Fibroblast of the aortic adventitia (primary cell): Measurements from ENCODE around the gene ULK4. TPM values are rescaled to one million over a fixed set of nuclear protein-coding genes. Genes with fewer than 3 reads are reported as not detected.

Experiments
- DNase-seq: peaks from one replicate; pipeline ENCODE4 v3.0.0-alpha.2; 2010; ENCODE audit warnings: low read depth
- H3K4me3 ChIP-seq: 2 replicates; pipeline ENCODE4 v1.5.1; 2011; ENCODE audit warnings: low read depth, mild to moderate bottlenecking, control low read depth, low read length, moderate library complexity
- CTCF ChIP-seq: IDR thresholded peaks from 2 replicates; pipeline ENCODE4 v1.5.1; 2011; ENCODE audit warnings: mild to moderate bottlenecking, low read length, control low read depth, inconsistent platforms; ENCODE audit not compliant: insufficient read depth
- total RNA-seq: library from RNA; depleted of rRNA; stranded (reverse); fragments of >200 nt; gene quantifications from 2 replicates; pipeline ENCODE4 v1.2.3, GENCODE V29; 2012; ENCODE audit warnings: low replicate concordance

ULK4 gene
- total RNA-seq, 1 donor: 16.1 TPM

DNA sequence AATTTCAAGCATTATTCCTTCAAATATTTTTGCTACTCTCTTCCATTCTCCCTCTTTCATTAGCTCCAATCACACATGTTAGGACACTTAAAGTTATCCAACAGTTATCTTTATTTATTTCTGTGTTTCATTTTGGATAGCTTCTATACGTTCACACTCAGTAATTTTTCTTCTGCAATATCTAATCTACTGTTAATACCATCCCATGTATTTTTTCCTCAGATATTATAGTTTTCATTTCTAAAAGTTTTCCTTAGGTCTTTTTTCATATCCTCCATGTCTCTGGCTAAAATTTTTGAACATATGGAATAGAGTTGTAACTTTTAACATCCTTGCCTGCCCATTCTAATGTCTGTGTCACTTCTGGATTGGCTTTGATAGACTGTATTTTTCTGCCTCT, 689.2 kb downstream of the ULK4 start:
- no peak for TF ChIP-seq CTCF
- no peak overlapping the region for H3K4me3 ChIP-seq
- DNase-seq: no peak

DNA sequence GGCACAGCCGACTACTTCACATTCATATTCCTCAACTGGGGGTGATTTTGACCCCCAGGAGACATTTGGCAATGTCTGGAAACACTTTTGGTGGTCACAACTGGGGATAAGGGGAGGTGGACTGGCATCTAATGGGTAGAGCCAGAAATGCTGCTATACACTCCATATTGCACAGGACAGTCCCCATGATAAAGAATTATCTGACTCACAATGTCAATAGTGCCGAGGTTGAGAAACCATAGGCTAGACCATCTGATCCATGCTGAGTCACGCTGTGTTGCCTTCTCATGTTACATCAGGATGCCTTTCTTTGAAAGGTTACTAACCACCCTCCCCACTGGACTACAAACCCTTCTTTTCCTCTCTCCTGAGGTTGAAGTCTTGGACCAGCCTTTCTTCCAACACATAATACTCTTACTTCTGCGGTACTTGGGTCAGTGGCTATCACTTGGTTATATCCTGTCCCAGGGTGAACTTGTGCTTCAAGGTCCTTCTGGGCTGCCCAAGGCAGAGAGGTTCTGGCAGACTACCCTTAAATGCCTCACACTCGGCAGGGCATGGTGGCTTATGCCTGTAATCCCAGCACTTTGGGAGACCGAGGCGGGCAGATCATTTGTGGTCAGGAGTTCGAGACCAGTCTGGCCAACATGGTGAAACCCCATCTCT, 693.8 kb downstream of the ULK4 start:
- H3K4me3 ChIP-seq: no peak overlapping the region
- no peak for TF ChIP-seq CTCF
- peak; percentile 93 for DNase-seq

- TF ChIP-seq CTCF: no peak
- DNase-seq: peak; percentile 70
- no peak overlapping the region for H3K4me3 ChIP-seq
These were observed 696.1 kb downstream of the ULK4 start for GRCh38 chr3:41265823-41266273.

DNA sequence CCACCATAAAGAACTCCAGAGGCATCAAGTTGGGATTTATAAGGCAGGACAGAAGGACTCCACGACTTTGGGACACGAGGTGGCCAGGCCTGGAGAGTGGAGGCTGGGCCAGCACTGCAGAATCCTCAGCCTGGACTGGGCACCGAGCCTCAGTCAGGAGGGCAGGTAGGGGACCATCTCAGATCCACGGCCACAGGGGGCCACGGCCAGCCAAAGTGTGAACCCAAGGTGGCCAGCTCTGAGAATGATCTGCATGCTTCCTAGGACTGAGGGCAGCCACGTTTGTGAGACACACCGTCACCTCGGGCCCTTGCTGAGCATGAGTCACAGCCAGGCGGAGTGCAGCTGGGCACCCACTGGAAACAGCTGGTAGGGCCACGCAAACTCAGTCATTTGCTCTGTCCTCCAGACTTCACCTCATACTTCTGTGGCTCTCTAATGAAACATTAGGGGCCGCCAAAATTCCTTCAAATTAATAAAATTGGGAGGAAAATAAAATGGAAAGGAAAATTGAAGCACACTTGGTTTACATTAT, 696.8 kb downstream of the ULK4 start:
- no peak overlapping the region for H3K4me3 ChIP-seq
- no peak for DNase-seq
- TF ChIP-seq CTCF: no peak

DNA sequence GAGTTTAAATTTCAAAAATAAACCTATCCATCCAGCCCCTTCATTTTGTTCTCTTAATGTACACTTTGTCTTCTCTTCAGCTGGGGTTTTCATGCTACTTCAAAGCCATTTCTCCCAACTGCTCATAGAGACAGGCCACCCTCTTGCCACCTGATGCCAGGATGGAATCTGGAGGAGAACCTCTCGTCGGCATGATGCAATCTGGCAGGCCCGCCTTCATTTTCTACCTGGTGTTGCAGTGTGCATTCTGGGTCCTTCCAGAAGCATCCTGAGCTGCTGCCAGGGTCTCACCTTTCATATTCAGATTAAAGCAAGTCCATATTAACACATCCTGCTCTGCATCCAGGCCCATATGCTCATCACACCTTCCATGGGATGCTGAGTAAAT, 701.8 kb downstream of the ULK4 start:
- no peak for TF ChIP-seq CTCF

GRCh38 chr3:41259449-41260062, 702.3 kb downstream of the ULK4 start:
- H3K4me3 ChIP-seq: no peak overlapping the region
- TF ChIP-seq CTCF: no peak
- no peak for DNase-seq

More for the DNA sequence above, 701.8 kb downstream of the ULK4 start:
- DNase-seq: no peak
- no peak overlapping the region for H3K4me3 ChIP-seq
